Measurements from ENCODE around the gene GCAT. TPM values are rescaled to one million over a fixed set of nuclear protein-coding genes. Genes with fewer than 3 reads are reported as not detected.
"Not testable (repeated sequence)": the region's sequence is repeated elsewhere in the genome, so short reads cannot be mapped to it uniquely, and the experiment has no call there.

Gene GCAT
- total RNA-seq, 1 experiment from 2014 or later, result 42.3 TPM

- DNase-seq (ENCODE audit: low read depth), result no peak
- in situ Hi-C loops (cut with HindIII; ENCODE audit: low pct_unique_long_range_greater_than_20kb, low sequenced_read_pairs), result no loop called here
Observed at GRCh38 chr22:37778370-37779009, 29.2 kb upstream of the GCAT start.

DNA sequence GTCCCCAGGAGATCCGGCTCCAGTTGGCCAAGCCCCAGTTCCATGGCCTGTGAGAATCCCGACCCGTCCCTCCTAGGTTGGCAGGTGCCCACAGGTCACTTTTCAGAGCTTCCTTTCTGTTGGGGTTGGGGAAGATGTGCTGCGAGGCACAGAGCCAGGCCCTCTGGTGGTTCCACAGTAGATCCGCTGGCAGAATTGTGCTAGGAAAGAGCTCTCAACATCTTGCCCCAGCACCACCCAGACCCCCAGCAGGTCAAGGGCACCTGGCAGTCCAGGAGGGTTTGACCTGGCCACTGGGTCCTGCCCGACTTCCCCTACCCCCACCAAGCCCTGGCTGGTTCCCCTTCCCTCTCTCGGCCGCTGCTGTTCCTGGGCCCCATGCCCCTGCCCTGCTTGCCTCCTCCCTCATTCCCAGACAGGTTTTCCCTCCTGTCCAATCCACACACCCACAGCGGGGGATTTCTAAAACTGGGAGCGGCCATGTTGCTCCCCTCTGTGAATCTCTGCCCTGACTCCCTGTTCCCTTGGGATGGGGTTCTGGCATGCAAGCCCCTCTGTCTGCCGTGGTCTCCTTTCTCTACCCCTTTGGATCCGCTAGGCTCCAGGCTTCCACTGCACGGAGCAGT lies 26.2 kb upstream of the GCAT start:
- in situ Hi-C loops (cut with HindIII; ENCODE audit: low pct_unique_long_range_greater_than_20kb, low sequenced_read_pairs), result no loop called here
- no peak for DNase-seq (ENCODE audit: low read depth)

GRCh38 chr22:37782340-37783168 lies 25.2 kb upstream of the GCAT start:
- in situ Hi-C loops (cut with HindIII; ENCODE audit: low pct_unique_long_range_greater_than_20kb, low sequenced_read_pairs), result no loop called here
- no peak for DNase-seq (ENCODE audit: low read depth)

DNA sequence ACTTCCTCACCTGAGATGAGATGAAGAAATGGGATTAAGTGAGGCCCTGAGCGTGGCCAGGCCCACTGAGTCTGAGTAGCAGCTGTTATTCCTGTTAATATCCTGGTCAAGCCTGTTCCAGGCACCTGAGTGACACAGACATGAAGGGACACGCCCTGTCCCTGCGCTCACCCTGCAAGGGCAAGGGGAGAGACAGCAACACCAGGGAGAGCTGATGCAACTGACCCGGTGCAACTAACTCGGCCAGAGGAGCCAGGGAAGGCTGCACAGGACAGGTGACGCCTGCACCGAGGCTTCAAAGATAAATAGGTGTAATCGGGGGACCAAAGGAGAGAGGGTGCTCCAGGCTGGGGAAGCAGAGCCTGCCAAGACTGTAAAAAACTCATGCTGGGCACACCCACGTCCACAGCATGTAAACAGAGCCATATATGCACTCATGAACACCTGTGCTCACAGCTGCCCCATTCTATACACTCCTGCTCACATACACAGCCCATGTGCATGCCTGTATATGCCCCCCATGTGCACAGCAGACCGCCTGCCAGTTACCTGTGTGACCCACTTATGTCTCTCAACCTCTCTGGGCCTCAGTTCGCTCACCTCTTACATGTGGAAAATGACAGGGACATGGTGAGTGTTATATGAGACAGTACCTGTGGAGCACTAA lies 22.8 kb upstream of the GCAT start:
- in situ Hi-C loops (cut with HindIII; ENCODE audit: low pct_unique_long_range_greater_than_20kb, low sequenced_read_pairs), result no loop called here

GRCh38 chr22:37790234-37790633 lies 17.5 kb upstream of the GCAT start:
- in situ Hi-C loops (cut with HindIII; ENCODE audit: low pct_unique_long_range_greater_than_20kb, low sequenced_read_pairs), result no loop called here
- no peak for DNase-seq (ENCODE audit: low read depth)

More for the DNA sequence above, 22.8 kb upstream of the GCAT start:
- no peak for DNase-seq (ENCODE audit: low read depth)

GRCh38 chr22:37792494-37792893 lies 15.2 kb upstream of the GCAT start:
- DNase-seq (ENCODE audit: low read depth), result no peak
- in situ Hi-C loops (cut with HindIII; ENCODE audit: low pct_unique_long_range_greater_than_20kb, low sequenced_read_pairs), result no loop called here

- in situ Hi-C loops (cut with HindIII; ENCODE audit: low pct_unique_long_range_greater_than_20kb, low sequenced_read_pairs), result no loop called here
- peak; percentile 79 for DNase-seq (ENCODE audit: low read depth)
Observed at GRCh38 chr22:37794376-37794775, 13.4 kb upstream of the GCAT start.

DNA sequence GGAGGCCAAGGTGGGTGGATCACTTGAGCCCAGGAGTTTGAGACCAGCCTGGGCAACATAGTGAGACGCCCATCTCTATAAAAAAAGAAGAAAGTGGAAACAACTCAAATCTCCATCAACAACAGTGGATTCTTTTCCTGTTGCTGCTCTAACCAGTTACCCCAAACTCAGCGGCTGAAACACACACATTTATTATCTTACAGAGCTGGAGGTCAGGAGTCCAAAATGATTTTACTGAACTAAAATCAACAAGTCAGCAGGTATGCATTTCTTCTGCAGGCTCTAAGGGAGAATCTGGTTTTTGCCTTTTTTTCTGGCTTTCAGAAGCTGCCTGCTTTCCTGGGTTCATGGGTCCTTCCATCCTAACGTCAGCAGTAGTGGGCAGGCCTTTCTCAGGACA lies 11.7 kb upstream of the GCAT start:
- in situ Hi-C loops (cut with HindIII; ENCODE audit: low pct_unique_long_range_greater_than_20kb, low sequenced_read_pairs), result no loop called here
- no peak for DNase-seq (ENCODE audit: low read depth)

- in situ Hi-C loops (cut with HindIII; ENCODE audit: low pct_unique_long_range_greater_than_20kb, low sequenced_read_pairs); DNase-seq (ENCODE audit: low read depth): not testable (repeated sequence)
Observed at GRCh38 chr22:37797259-37797658, 10.5 kb upstream of the GCAT start.

- in situ Hi-C loops (cut with HindIII; ENCODE audit: low pct_unique_long_range_greater_than_20kb, low sequenced_read_pairs), result no loop called here
Observed at GRCh38 chr22:37797874-37798500, 9.7 kb upstream of the GCAT start.

DNA sequence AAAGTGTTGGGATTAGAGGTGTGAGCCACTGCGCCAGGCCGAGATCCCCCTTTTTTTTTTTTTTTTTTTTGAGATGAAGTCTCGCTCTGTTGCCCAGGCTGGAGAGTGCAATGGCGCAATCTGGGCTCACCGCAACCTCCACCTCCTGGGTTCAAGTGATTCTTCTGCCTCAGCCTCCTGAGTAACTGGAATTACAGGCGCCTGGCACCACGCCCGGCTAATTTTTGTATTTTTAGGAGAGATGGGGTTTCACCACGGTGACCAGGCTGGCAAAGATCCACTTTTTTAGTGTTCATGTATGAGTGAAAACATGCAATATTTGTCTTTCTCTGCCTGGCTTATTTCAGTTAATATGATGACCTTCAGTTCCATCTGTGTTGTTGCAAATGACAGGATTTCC lies 7.8 kb upstream of the GCAT start:
- in situ Hi-C loops (cut with HindIII; ENCODE audit: low pct_unique_long_range_greater_than_20kb, low sequenced_read_pairs); DNase-seq (ENCODE audit: low read depth): not testable (repeated sequence)

More at GRCh38 chr22:37797874-37798500, 9.7 kb upstream of the GCAT start:
- DNase-seq (ENCODE audit: low read depth), result no peak

DNA sequence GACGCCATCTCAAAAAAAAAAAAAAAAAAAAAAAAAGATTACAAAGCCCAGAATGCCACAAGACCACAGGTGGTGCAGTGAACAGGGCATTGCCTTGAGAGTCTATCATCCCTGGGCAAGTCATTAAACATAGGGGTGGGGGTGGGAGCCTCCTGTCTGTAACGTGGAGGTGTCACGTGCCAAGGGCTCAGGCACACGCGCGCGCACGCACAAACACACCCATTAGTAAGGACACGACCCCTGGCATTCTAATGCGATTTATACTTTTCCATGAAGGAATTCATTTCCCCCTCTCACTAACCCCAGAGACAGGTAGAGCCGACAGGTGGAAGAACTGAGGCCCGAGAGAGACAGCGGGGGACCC lies 5.8 kb upstream of the GCAT start:
- in situ Hi-C loops (cut with HindIII; ENCODE audit: low pct_unique_long_range_greater_than_20kb, low sequenced_read_pairs), result no loop called here

GRCh38 chr22:37802310-37803194 lies 5.2 kb upstream of the GCAT start:
- in situ Hi-C loops (cut with HindIII; ENCODE audit: low pct_unique_long_range_greater_than_20kb, low sequenced_read_pairs), result no loop called here
- DNase-seq (ENCODE audit: low read depth), result peak; percentile 47

More for the DNA sequence above, 5.8 kb upstream of the GCAT start:
- peak; percentile 48 for DNase-seq (ENCODE audit: low read depth)

- in situ Hi-C loops (cut with HindIII; ENCODE audit: low pct_unique_long_range_greater_than_20kb, low sequenced_read_pairs), result no loop called here
- no peak for DNase-seq (ENCODE audit: low read depth)
Observed at GRCh38 chr22:37803195-37803638, 4.5 kb upstream of the GCAT start.

GRCh38 chr22:37803639-37804351 lies 3.9 kb upstream of the GCAT start:
- no peak for DNase-seq (ENCODE audit: low read depth)
- in situ Hi-C loops (cut with HindIII; ENCODE audit: low pct_unique_long_range_greater_than_20kb, low sequenced_read_pairs), result no loop called here

- in situ Hi-C loops (cut with HindIII; ENCODE audit: low pct_unique_long_range_greater_than_20kb, low sequenced_read_pairs), result no loop called here
- DNase-seq (ENCODE audit: low read depth), result no peak
Observed at GRCh38 chr22:37804352-37804880, 3.3 kb upstream of the GCAT start.

Data from Caki2 (cell line).